H9 (cell line): ENCODE data around the gene NUP214. TPM values are rescaled to one million over a fixed set of nuclear protein-coding genes. Genes with fewer than 3 reads are reported as not detected.

Experiments used
- DNase-seq: peaks from one replicate; pipeline ENCODE4 v3.0.0-alpha.2; 2017
- H2AFZ ChIP-seq: one replicate; pipeline ENCODE4 v1.6.1; 2013; ENCODE audit warnings: mild to moderate bottlenecking, low read length, control low read depth, moderate library complexity
- H2AK5ac ChIP-seq: 2 replicates; pipeline ENCODE4 v1.6.1; 2013; ENCODE audit warnings: low read length, control low read depth, mixed read lengths; ENCODE audit not compliant: insufficient read length
- H2BK120ac ChIP-seq: one replicate; pipeline ENCODE4 v1.6.1; 2013; ENCODE audit warnings: low read depth, mild to moderate bottlenecking, low read length, control low read depth, inconsistent platforms; ENCODE audit not compliant: poor library complexity, severe bottlenecking
- H2BK12ac ChIP-seq: 2 replicates; pipeline ENCODE4 v1.6.1; 2013; ENCODE audit warnings: low read length, control low read depth, mixed read lengths, low read depth; ENCODE audit not compliant: insufficient read length
- H2BK15ac ChIP-seq: 2 replicates; pipeline ENCODE4 v1.6.1; 2013; ENCODE audit warnings: low read depth, low read length, control low read depth
- H2BK20ac ChIP-seq: one replicate; pipeline ENCODE4 v1.6.1; 2013; ENCODE audit warnings: low read depth, mild to moderate bottlenecking, low read length, control low read depth, inconsistent platforms; ENCODE audit not compliant: poor library complexity, severe bottlenecking
- H2BK5ac ChIP-seq: 2 replicates; pipeline ENCODE4 v1.6.1; 2013; ENCODE audit warnings: low read length, control low read depth, mixed read lengths; ENCODE audit not compliant: insufficient read length
- H3K14ac ChIP-seq: 2 replicates; pipeline ENCODE4 v1.6.1; 2013; ENCODE audit warnings: low read length, control low read depth; ENCODE audit not compliant: insufficient read depth
- H3K18ac ChIP-seq: 2 replicates; pipeline ENCODE4 v1.6.1; 2013; ENCODE audit warnings: low read depth, mild to moderate bottlenecking, mixed read lengths, low read length, control low read depth; ENCODE audit not compliant: insufficient read length
- H3K23ac ChIP-seq: 2 replicates; pipeline ENCODE4 v1.6.1; 2013; ENCODE audit warnings: low read length, control low read depth, mixed read lengths, low read depth; ENCODE audit not compliant: insufficient read length
- H3K23me2 ChIP-seq: 2 replicates; pipeline ENCODE4 v1.6.1; 2013; ENCODE audit warnings: low read depth, mild to moderate bottlenecking, mixed read lengths, low read length, control low read depth; ENCODE audit not compliant: insufficient read length, poor library complexity, severe bottlenecking
- H3K27ac ChIP-seq: 2 replicates; pipeline ENCODE4 v1.5.1; 2013; ENCODE audit warnings: low read length, control low read depth, mixed read lengths, low read depth; ENCODE audit not compliant: insufficient read length
- H3K27me3 ChIP-seq: 2 replicates; pipeline ENCODE4 v1.6.1; 2013; ENCODE audit warnings: low read length, control low read depth, inconsistent platforms; ENCODE audit not compliant: insufficient read depth
- H3K4ac ChIP-seq: 2 replicates; pipeline ENCODE4 v1.6.1; 2013; ENCODE audit warnings: low read depth, mild to moderate bottlenecking, control low read depth, inconsistent platforms, low read length, moderate library complexity
- H3K4me1 ChIP-seq: 2 replicates; pipeline ENCODE4 v1.6.1; 2013; ENCODE audit warnings: low read length, control low read depth, inconsistent platforms; ENCODE audit not compliant: insufficient read depth
- H3K4me2 ChIP-seq: 2 replicates; pipeline ENCODE4 v1.6.1; 2013; ENCODE audit warnings: low read length, control low read depth, mixed read lengths; ENCODE audit not compliant: insufficient read length, insufficient read depth
- H3K56ac ChIP-seq: 2 replicates; pipeline ENCODE4 v1.6.1; 2013; ENCODE audit warnings: low read depth, mild to moderate bottlenecking, mixed read lengths, low read length, control low read depth; ENCODE audit not compliant: insufficient read length
- H3K79me1 ChIP-seq: 2 replicates; pipeline ENCODE4 v1.6.1; 2013; ENCODE audit warnings: low read depth, mild to moderate bottlenecking, moderate library complexity, low read length, control low read depth, inconsistent platforms; ENCODE audit not compliant: insufficient read depth, poor library complexity, severe bottlenecking
- H3K79me2 ChIP-seq: 2 replicates; pipeline ENCODE4 v1.6.1; 2013; ENCODE audit warnings: low read length, control low read depth, inconsistent platforms; ENCODE audit not compliant: insufficient read depth
- H3K9ac ChIP-seq: 2 replicates; pipeline ENCODE4 v1.6.1; 2013; ENCODE audit warnings: low read length, control low read depth, mixed read lengths; ENCODE audit not compliant: insufficient read length; ENCODE audit errors: extremely low read depth
- H3K9me3 ChIP-seq: one replicate; pipeline ENCODE4 v1.6.1; 2013; ENCODE audit warnings: low read depth, low read length, inconsistent platforms; ENCODE audit not compliant: control insufficient read depth
- H3T11ph ChIP-seq: one replicate; pipeline ENCODE4 v1.6.1; 2013; ENCODE audit warnings: mild to moderate bottlenecking, low read length, control low read depth, inconsistent platforms
- H4K20me1 ChIP-seq: one replicate; pipeline ENCODE4 v1.6.1; 2013; ENCODE audit not compliant: control insufficient read depth, insufficient read length, insufficient read depth
- H4K5ac ChIP-seq: 2 replicates; pipeline ENCODE4 v1.6.1; 2013; ENCODE audit warnings: low read depth, mild to moderate bottlenecking, mixed read lengths, low read length, control low read depth; ENCODE audit not compliant: insufficient read length
- H4K8ac ChIP-seq: replicated peaks from 2 replicates; pipeline ENCODE4 v1.6.1; 2013; ENCODE audit warnings: low read length, control low read depth, mixed read lengths, low read depth; ENCODE audit not compliant: insufficient read length
- H4K91ac ChIP-seq: 2 replicates; pipeline ENCODE4 v1.6.1; 2013; ENCODE audit warnings: low read depth, mild to moderate bottlenecking, moderate library complexity, mixed read lengths, low read length, control low read depth; ENCODE audit not compliant: insufficient read length
- H3K27ac Mint-ChIP-seq, 3 experiments: 2 replicates in 2 of 3; 3 replicates in 1 of 3; pipeline ENCODE4 v1.8.0; 2020 to 2021; ENCODE audit warnings: mixed read lengths in 3 of 3, mild to moderate bottlenecking in 1 of 3, moderate library complexity in 1 of 3
- H3K27me3 Mint-ChIP-seq: 2 replicates; pipeline ENCODE4 v1.8.0; 2021; ENCODE audit warnings: low read depth, mild to moderate bottlenecking, moderate library complexity, mixed read lengths
- H3K36me3 Mint-ChIP-seq, 3 experiments: 2 replicates in 2 of 3; 3 replicates in 1 of 3; pipeline ENCODE4 v1.8.0; 2020 to 2021; ENCODE audit warnings: low read depth in 3 of 3, mixed read lengths in 3 of 3; ENCODE audit not compliant: insufficient read depth in 1 of 3
- H3K4me1 Mint-ChIP-seq, 2 experiments: 2 replicates each; pipeline ENCODE4 v1.8.0; 2020; ENCODE audit warnings: mixed read lengths in 2 of 2
- H3K4me3 Mint-ChIP-seq, 2 experiments: 2 replicates in 1 of 2; 3 replicates in 1 of 2; pipeline ENCODE4 v1.8.0; 2020 to 2021; ENCODE audit warnings: mild to moderate bottlenecking in 2 of 2, mixed read lengths in 2 of 2, moderate library complexity in 1 of 2
- H3K9me3 Mint-ChIP-seq, 2 experiments: 2 replicates in 1 of 2; 3 replicates in 1 of 2; pipeline ENCODE4 v1.8.0; 2020; ENCODE audit warnings: mild to moderate bottlenecking in 2 of 2, mixed read lengths in 2 of 2, moderate library complexity in 1 of 2
- CTCF ChIP-seq: fragments of 200-600 bp; sonication (generic); conservative IDR thresholded peaks from 3 replicates; pipeline ENCODE4 v1.8.0; 2021; ENCODE audit warnings: antibody characterized with exemption, mild to moderate bottlenecking
- WGBS: extraction: QIAGEN DNeasy Blood & Tissue Kit; methylation state at CpG from one replicate; pipeline ENCODE4 v1.1.7; 2013; ENCODE audit warnings: missing lambda C conversion rate, low lambda C conversion rate, mixed read lengths; ENCODE audit not compliant: insufficient read length; ENCODE audit errors: extremely low coverage; 5-methylcytosine and 5-hydroxymethylcytosine counted together
- total RNA-seq: library from RNA; stranded (reverse); gene quantifications from 2 replicates; pipeline ENCODE4 v1.2.1, GENCODE V29; 2021

NUP214 gene
- total RNA-seq, 1 experiment from 2014 or later, result 53.8 TPM

- no peak overlapping the region for H4K91ac ChIP-seq
- no peak overlapping the region for H2BK12ac ChIP-seq
- H2BK120ac ChIP-seq, result no peak overlapping the region
- no peak overlapping the region for H2AFZ ChIP-seq
- H2BK15ac ChIP-seq, result no peak overlapping the region
- no CpG with 5 or more reads among the region's 1 CpG for WGBS
- no peak overlapping the region for H2BK5ac ChIP-seq
- no peaks in the 10 kb centered on the region for H3K4me1 ChIP-seq
- no peak overlapping the region for H3K14ac ChIP-seq
- Mint-ChIP-seq H3K36me3 (peaks cover 27 to 66% (median 48%) of the 10 kb centered on the region in 3 experiments; a peak in 6 of 7 replicates), H3K4me3 (no peak overlapping the region; a peak in 1 of 5 replicates), H3K9me3 (no peaks in the 10 kb centered on the region), H3K4me1 (no peaks in the 10 kb centered on the region), H3K27me3 (no peaks in the 10 kb centered on the region), H3K27ac (peak overlapping the region; percentile 25 to 88 (median 85); a peak in 2 of 7 replicates)
- no peak overlapping the region for H3K4ac ChIP-seq
- H4K8ac ChIP-seq, result no peak overlapping the region
- no peak overlapping the region for H3K18ac ChIP-seq
- H3K4me2 ChIP-seq, result no peak overlapping the region
- H3T11ph ChIP-seq, result no peak overlapping the region
- no peak overlapping the region for H3K23ac ChIP-seq
- no peaks in the 10 kb centered on the region for H3K23me2 ChIP-seq
- H3K27ac ChIP-seq, result no peak overlapping the region
- no peaks in the 10 kb centered on the region for H3K79me1 ChIP-seq
- no peak overlapping the region for H4K5ac ChIP-seq
- no peak for DNase-seq
- H3K79me2 ChIP-seq, result no peaks in the 10 kb centered on the region
- no peak for TF ChIP-seq CTCF
- no peak overlapping the region for H3K9ac ChIP-seq
- no peaks in the 10 kb centered on the region for H3K9me3 ChIP-seq
- H3K56ac ChIP-seq, result no peak overlapping the region
- H4K20me1 ChIP-seq, result no peaks in the 10 kb centered on the region
- no peaks in the 10 kb centered on the region for H3K27me3 ChIP-seq
- no peak overlapping the region for H2AK5ac ChIP-seq
- no peak overlapping the region for H2BK20ac ChIP-seq
Observed at GRCh38 chr9:131178926-131179325, 53.5 kb downstream of the NUP214 start.
